ENCODE data around the gene FSTL3. TPM values are rescaled to one million over a fixed set of nuclear protein-coding genes. Genes with fewer than 3 reads are reported as not detected.

Gene FSTL3
- total RNA-seq, 4 donors from 2014 or later: 7.5 to 20.1 (median 15.9) TPM

DNA sequence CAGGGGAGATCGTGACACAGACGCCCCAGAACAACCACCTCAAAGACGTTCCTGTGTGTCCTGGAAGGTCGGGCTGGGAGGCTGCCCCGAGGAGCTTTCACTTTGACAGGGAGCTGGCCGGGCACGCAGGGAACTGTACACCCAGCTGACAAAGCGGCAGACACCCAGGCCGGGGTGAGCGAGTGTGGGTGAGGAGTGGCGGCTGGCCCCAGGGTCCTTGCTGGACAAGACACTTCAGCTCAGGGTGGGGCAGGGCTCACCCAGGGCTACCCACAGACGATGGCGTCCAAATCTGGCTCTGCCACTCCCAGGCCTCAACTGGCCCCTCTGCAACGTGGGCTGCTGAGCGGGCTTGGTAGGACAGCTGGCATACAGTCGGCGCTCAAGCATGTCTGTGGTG, 34.5 kb upstream of the FSTL3 start:
- Histone ChIP-seq H3K9me3 (no peaks in the 10 kb centered on the region), H3K27ac (no peak overlapping the region), H3K4me3 (no peak overlapping the region), H3K36me3 (peaks cover 0 to 9% of the 10 kb centered on the region in 2 donors), H3K4me1 (peaks cover 0 to 9% of the 10 kb centered on the region in 2 donors), H3K27me3 (no peaks in the 10 kb centered on the region)
- DNase-seq: no peak
- no peak for TF ChIP-seq POLR2A (IDR thresholded peaks at IDR 0.05)
- TF ChIP-seq, protein P1, sequence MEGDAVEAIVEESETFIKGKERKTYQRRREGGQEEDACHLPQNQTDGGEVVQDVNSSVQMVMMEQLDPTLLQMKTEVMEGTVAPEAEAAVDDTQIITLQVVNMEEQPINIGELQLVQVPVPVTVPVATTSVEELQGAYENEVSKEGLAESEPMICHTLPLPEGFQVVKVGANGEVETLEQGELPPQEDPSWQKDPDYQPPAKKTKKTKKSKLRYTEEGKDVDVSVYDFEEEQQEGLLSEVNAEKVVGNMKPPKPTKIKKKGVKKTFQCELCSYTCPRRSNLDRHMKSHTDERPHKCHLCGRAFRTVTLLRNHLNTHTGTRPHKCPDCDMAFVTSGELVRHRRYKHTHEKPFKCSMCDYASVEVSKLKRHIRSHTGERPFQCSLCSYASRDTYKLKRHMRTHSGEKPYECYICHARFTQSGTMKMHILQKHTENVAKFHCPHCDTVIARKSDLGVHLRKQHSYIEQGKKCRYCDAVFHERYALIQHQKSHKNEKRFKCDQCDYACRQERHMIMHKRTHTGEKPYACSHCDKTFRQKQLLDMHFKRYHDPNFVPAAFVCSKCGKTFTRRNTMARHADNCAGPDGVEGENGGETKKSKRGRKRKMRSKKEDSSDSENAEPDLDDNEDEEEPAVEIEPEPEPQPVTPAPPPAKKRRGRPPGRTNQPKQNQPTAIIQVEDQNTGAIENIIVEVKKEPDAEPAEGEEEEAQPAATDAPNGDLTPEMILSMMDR (IDR thresholded peaks at IDR 0.05 in 4 of 5, conservative IDR thresholded peaks at IDR 0.05 in 1 of 5): no peak
- ATAC-seq: no peak
- in situ Hi-C loops (cut with MboI; ENCODE audit: low sequenced_read_pairs in 4 of 4): no loop called here
- intact Hi-C loops (cut with DNase I; ENCODE audit: low total_unique reads): no loop called here

DNA sequence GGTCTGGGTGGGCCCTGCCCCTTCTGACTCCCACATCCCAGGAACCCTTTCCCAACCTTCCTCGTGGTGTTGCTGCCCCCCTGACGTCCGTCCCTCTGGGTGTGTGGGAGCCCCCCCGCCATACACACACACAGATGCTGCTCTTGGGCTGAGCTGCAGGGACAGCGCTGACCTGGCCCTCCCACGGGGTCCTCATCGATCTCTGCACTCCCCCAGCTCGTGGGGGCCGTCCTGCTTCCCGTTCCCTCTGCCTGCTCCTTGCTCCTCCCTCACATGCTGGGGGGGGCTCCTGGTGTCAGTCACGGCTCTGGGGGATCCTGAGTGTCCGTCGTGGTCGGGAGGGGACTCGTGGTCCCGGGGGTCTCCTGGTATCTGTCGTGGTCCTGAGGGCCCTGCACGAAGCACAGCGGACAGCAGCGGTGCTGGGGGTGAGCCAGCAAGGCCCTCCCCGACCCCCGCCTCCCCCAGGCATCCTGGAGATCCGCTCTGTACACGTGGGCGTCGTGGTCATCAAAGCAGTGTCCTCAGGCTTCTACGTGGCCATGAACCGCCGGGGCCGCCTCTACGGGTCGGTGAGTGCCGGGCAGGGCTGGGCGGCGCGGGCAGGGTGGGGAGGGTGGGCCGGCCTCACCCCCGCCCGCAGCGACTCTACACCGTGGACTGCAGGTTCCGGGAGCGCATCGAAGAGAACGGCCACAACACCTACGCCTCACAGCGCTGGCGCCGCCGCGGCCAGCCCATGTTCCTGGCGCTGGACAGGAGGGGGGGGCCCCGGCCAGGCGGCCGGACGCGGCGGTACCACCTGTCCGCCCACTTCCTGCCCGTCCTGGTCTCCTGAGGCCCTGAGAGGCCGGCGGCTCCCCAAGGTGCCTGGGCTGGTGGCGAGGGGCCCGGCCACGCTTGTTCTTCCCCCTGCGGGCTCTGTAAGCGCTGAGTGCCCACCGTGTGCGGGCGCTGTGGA, 33.1 kb upstream of the FSTL3 start:
- H3K4me3 ChIP-seq: no peak overlapping the region
- H3K4me1 ChIP-seq: peaks cover 0 to 9% of the 10 kb centered on the region in 2 donors
- no peak for ATAC-seq
- H3K27ac ChIP-seq: no peak overlapping the region
- peaks cover 0 to 23% of the 10 kb centered on the region in 2 donors for H3K36me3 ChIP-seq
- TF ChIP-seq, protein P1 (IDR thresholded peaks at IDR 0.05 in 4 of 5, conservative IDR thresholded peaks at IDR 0.05 in 1 of 5): no peak
- no peak for TF ChIP-seq POLR2A (IDR thresholded peaks at IDR 0.05)
- H3K9me3 ChIP-seq: no peaks in the 10 kb centered on the region
- no peaks in the 10 kb centered on the region for H3K27me3 ChIP-seq
- no peak for DNase-seq
- in situ Hi-C loops (cut with MboI; ENCODE audit: low sequenced_read_pairs in 4 of 4) (no loop called here), intact Hi-C loops (cut with DNase I; ENCODE audit: low total_unique reads) (no loop called here)

GRCh38 chr19:643736-644135, 32.5 kb upstream of the FSTL3 start:
- in situ Hi-C loops (cut with MboI; ENCODE audit: low sequenced_read_pairs in 4 of 4) (no loop called here), intact Hi-C loops (cut with DNase I; ENCODE audit: low total_unique reads) (no loop called here)
- Histone ChIP-seq H3K27ac (no peak overlapping the region), H3K27me3 (no peaks in the 10 kb centered on the region), H3K4me1 (peaks cover 0 to 8% of the 10 kb centered on the region in 2 donors), H3K4me3 (no peak overlapping the region), H3K9me3 (no peaks in the 10 kb centered on the region), H3K36me3 (peaks cover 0 to 30% of the 10 kb centered on the region in 2 donors)
- ATAC-seq (no peak), DNase-seq (no peak)
- TF ChIP-seq POLR2A (IDR thresholded peaks at IDR 0.05): no peak
- TF ChIP-seq, protein P1 (IDR thresholded peaks at IDR 0.05 in 4 of 5, conservative IDR thresholded peaks at IDR 0.05 in 1 of 5): no peak

DNA sequence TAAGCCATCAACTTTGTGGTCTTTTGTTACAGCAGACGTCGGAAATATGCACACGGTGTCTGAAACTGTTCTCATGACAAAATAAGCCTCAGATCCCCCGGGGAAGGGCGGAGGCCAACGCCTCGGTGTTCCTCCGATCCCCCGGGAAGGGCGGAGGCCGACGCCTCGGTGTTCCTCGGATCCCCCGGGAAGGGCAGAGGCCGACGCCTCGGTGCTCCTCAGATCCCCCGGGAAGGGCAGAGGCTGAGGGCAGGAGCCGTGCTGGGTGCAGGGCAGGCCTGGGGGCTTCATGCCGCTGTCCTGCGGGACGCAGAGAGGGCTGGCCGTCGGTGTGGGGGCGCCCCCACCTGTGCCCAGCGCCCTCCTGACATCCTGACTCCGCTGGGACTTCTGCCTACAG, 31.8 kb upstream of the FSTL3 start:
- in situ Hi-C loops (cut with MboI; ENCODE audit: low sequenced_read_pairs in 4 of 4): no loop called here
- Histone ChIP-seq H3K9me3 (no peaks in the 10 kb centered on the region), H3K4me1 (peaks cover 0 to 1% of the 10 kb centered on the region in 2 donors), H3K27ac (no peak overlapping the region), H3K27me3 (no peaks in the 10 kb centered on the region), H3K36me3 (peaks cover 0 to 36% of the 10 kb centered on the region in 2 donors), H3K4me3 (no peak overlapping the region)
- no peak for TF ChIP-seq POLR2A (IDR thresholded peaks at IDR 0.05)
- TF ChIP-seq, protein P1 (IDR thresholded peaks at IDR 0.05 in 4 of 5, conservative IDR thresholded peaks at IDR 0.05 in 1 of 5): no peak
- DNase-seq (no peak), ATAC-seq (no peak)
- intact Hi-C loops (cut with DNase I; ENCODE audit: low total_unique reads): no loop called here
